ENCODE measurements around the gene CNTNAP3B.
"Not testable (repeated sequence)": the region's sequence is repeated elsewhere in the genome, so short reads cannot be mapped to it uniquely, and the experiment has no call there.

GRCh38 chr9:42020639-42021038 is 108.6 kb downstream of the CNTNAP3B start:
- TF ChIP-seq CTCF (IDR thresholded peaks at IDR 0.05; ENCODE audit: low read length); EZH2 (optimal IDR thresholded peaks at IDR 0.05; ENCODE audit: low read depth, low read length); EZH2phosphoT487 (IDR thresholded peaks at IDR 0.05; ENCODE audit: low read length): not testable (repeated sequence)

All from MM.1S (cell line).